Stimulated activated CD8-positive, alpha-beta memory T cell treated with anti-CD3 and anti-CD28 coated beads, Interleukin-2, amount 100 ng/mL, for 1 hour (primary cell): Measurements from ENCODE around the gene CCDC141.

Source experiments
- DNase-seq, 2 donors: peaks; one replicate each; pipeline ENCODE4 v3.0.0-alpha.2; 2020; ENCODE audit warnings: low read depth in 2 of 2

Gene CCDC141

GRCh38 chr2:178865999-178866398, 183.9 kb downstream of the CCDC141 start:
- no peak for DNase-seq

GRCh38 chr2:178865146-178865936, 184.6 kb downstream of the CCDC141 start:
- DNase-seq = no peak

GRCh38 chr2:178863856-178864620, 185.9 kb downstream of the CCDC141 start:
- no peak for DNase-seq

GRCh38 chr2:178863130-178863855, 186.6 kb downstream of the CCDC141 start:
- no peak for DNase-seq

- no peak for DNase-seq
These were observed 189.4 kb downstream of the CCDC141 start for GRCh38 chr2:178860551-178860950.

- no peak for DNase-seq
These were observed 190.2 kb downstream of the CCDC141 start for GRCh38 chr2:178859730-178860129.

GRCh38 chr2:178858896-178859625, 190.9 kb downstream of the CCDC141 start:
- no peak for DNase-seq

- no peak for DNase-seq
These were observed 194.8 kb downstream of the CCDC141 start for GRCh38 chr2:178855151-178855550.

GRCh38 chr2:178848335-178848734, 201.6 kb downstream of the CCDC141 start:
- DNase-seq = no peak

GRCh38 chr2:178846458-178846802, 203.5 kb downstream of the CCDC141 start:
- no peak for DNase-seq

GRCh38 chr2:178845566-178846457, 204.1 kb downstream of the CCDC141 start:
- no peak for DNase-seq

GRCh38 chr2:178844701-178845100, 205.2 kb downstream of the CCDC141 start:
- DNase-seq = no peak

- DNase-seq = no peak
These were observed 205.7 kb downstream of the CCDC141 start for GRCh38 chr2:178844269-178844668.

- no peak for DNase-seq
These were observed 206.2 kb downstream of the CCDC141 start for GRCh38 chr2:178843697-178844096.

GRCh38 chr2:178836807-178837206, 213.1 kb downstream of the CCDC141 start:
- no peak for DNase-seq

- DNase-seq = no peak
These were observed 215.9 kb downstream of the CCDC141 start for GRCh38 chr2:178834086-178834485.

- no peak for DNase-seq
These were observed 216.6 kb downstream of the CCDC141 start for GRCh38 chr2:178833382-178833781.

GRCh38 chr2:178830451-178830850, 219.5 kb downstream of the CCDC141 start:
- no peak for DNase-seq

GRCh38 chr2:178829981-178830380, 220.0 kb downstream of the CCDC141 start:
- no peak for DNase-seq

GRCh38 chr2:178829299-178829960, 220.5 kb downstream of the CCDC141 start:
- no peak for DNase-seq
